Measurements from ENCODE around the gene DSCAML1. TPM values are rescaled to one million over a fixed set of nuclear protein-coding genes. Genes with fewer than 3 reads are reported as not detected.

Gene DSCAML1
- total RNA-seq, 1 experiment from 2014 or later = not detected

GRCh38 chr11:117839936-117840813 is 43.2 kb upstream of the DSCAML1 start (continued):
- no peak for TF ChIP-seq REST (IDR thresholded peaks at IDR 0.05; ENCODE audit: low read depth)
- no peak for TF ChIP-seq ZNF274 (IDR thresholded peaks at IDR 0.05; ENCODE audit: low read depth, low read length)
- no peak for TF ChIP-seq EZH2 (IDR thresholded peaks at IDR 0.05)
- TF ChIP-seq POLR2A (IDR thresholded peaks at IDR 0.05; ENCODE audit: borderline replicate concordance, extremely low read depth, insufficient read depth, insufficient read length) = no peak
- no peak for TF ChIP-seq FOSL1 (IDR thresholded peaks at IDR 0.05; ENCODE audit: low read depth)

GRCh38 chr11:117839380-117839881 is 42.4 kb upstream of the DSCAML1 start:
- H3K27ac ChIP-seq (ENCODE audit: low read depth, low read length) = no peak overlapping the region
- no peaks in the 10 kb centered on the region; a peak in 1 of 4 replicates for H3K4me1 ChIP-seq (ENCODE audit: control insufficient read depth in 1 of 2, insufficient read depth in 2 of 2, low read length in 2 of 2)
- no peaks in the 10 kb centered on the region for H3K9me2 ChIP-seq (ENCODE audit: insufficient read depth)
- H2AFZ ChIP-seq (ENCODE audit: low read depth, low read length, poor library complexity, severe bottlenecking) = no peak overlapping the region
- RAD21 ChIA-PET (ENCODE audit: low non-redundant PET in 1 of 2, low total read pairs in 2 of 2, uncharacterized antibody in 2 of 2, unreplicated experiment in 2 of 2) = no interaction called here
- H3K79me2 ChIP-seq (ENCODE audit: insufficient read depth, low read length) = no peaks in the 10 kb centered on the region
- no peaks in the 10 kb centered on the region for H3K36me3 ChIP-seq (ENCODE audit: control insufficient read depth in 1 of 2, insufficient read depth in 2 of 2, low read length in 2 of 2)
- CTCF ChIA-PET = no interaction called here
- BruUV-seq (replicated peaks) = no TSS peak
- peaks cover 7% of the 10 kb centered on the region; the same call in 1 of the 2 replicates for H3K27me3 ChIP-seq (ENCODE audit: insufficient read depth, low read length)
- H4K20me1 ChIP-seq (ENCODE audit: insufficient read depth) = no peaks in the 10 kb centered on the region
- POLR2A ChIA-PET = no interaction called here
- ATAC-seq = no peak
- H3K4me3 ChIP-seq (replicated peaks in 1 of 2; ENCODE audit: low read depth in 1 of 2, low read length in 2 of 2) = no peak overlapping the region
- no peak for DNase-seq (ENCODE audit: low read depth, low spot score)
- intact Hi-C loops (cut with micrococcal nuclease) = no loop called here
- H3K9ac ChIP-seq (ENCODE audit: low read length) = no peak overlapping the region
- no peak overlapping the region for H3K4me2 ChIP-seq (ENCODE audit: low read length)
- H3K9me3 ChIP-seq (ENCODE audit: control insufficient read depth in 1 of 2, insufficient read depth in 1 of 2, low read depth in 1 of 2, low read length in 2 of 2) = no peaks in the 10 kb centered on the region
- TF ChIP-seq FOSL1 (IDR thresholded peaks at IDR 0.05; ENCODE audit: low read depth) (no peak), MAX (IDR thresholded peaks at IDR 0.05) (no peak), SRF (IDR thresholded peaks at IDR 0.05; ENCODE audit: low read depth) (no peak), RAD21 (IDR thresholded peaks at IDR 0.05; ENCODE audit: low read depth) (no peak), SP1 (IDR thresholded peaks at IDR 0.05; ENCODE audit: low read depth) (no peak), CTCF (IDR thresholded peaks at IDR 0.05 in 2 of 3, conservative IDR thresholded peaks at IDR 0.05 in 1 of 3; ENCODE audit: borderline replicate concordance in 1 of 3, insufficient read depth in 1 of 3, low read depth in 2 of 3, low read length in 2 of 3) (no peak), JUND (IDR thresholded peaks at IDR 0.05) (no peak), SIN3A (IDR thresholded peaks at IDR 0.05; ENCODE audit: low read depth) (no peak), TCF7L2 (IDR thresholded peaks at IDR 0.05; ENCODE audit: borderline replicate concordance, extremely low read depth, insufficient read depth, insufficient read length) (no peak), REST (IDR thresholded peaks at IDR 0.05; ENCODE audit: low read depth) (no peak), EGR1 (IDR thresholded peaks at IDR 0.05; ENCODE audit: low read depth) (no peak), ZFX (IDR thresholded peaks at IDR 0.05) (no peak)

All from HCT116 (cell line).